Measurements from ENCODE around the gene NEUROD2.
A peak's percentile ranks its signal among the peaks of the same experiment; 100 is the strongest.

NEUROD2 gene

GRCh38 chr17:39634384-39634871, 26.7 kb upstream of the NEUROD2 start:
- peak; percentile 21 for DNase-seq

- no peak for DNase-seq
Measured at GRCh38 chr17:39633570-39634183, 26.0 kb upstream of the NEUROD2 start.

GRCh38 chr17:39632153-39632941, 24.6 kb upstream of the NEUROD2 start:
- DNase-seq, result no peak

GRCh38 chr17:39631403-39631802, 23.7 kb upstream of the NEUROD2 start:
- DNase-seq, result no peak

- no peak for DNase-seq
Measured at GRCh38 chr17:39629898-39630297, 22.2 kb upstream of the NEUROD2 start.

GRCh38 chr17:39629494-39629880, 21.8 kb upstream of the NEUROD2 start:
- no peak for DNase-seq

GRCh38 chr17:39628655-39629493, 21.2 kb upstream of the NEUROD2 start:
- DNase-seq, result no peak

GRCh38 chr17:39627712-39628516, 20.2 kb upstream of the NEUROD2 start:
- no peak for DNase-seq

- no peak for DNase-seq
Measured at GRCh38 chr17:39627047-39627711, 19.5 kb upstream of the NEUROD2 start.

GRCh38 chr17:39626171-39627046, 18.7 kb upstream of the NEUROD2 start, which contains the start of gene PPP1R1B:
Gene PPP1R1B (plus strand): TSS chr17:39626952. CDS start chr17:39627393, 441 bp downstream.
- no peak for DNase-seq

- no peak for DNase-seq
Measured at GRCh38 chr17:39625198-39625785, 17.6 kb upstream of the NEUROD2 start.

- DNase-seq, result no peak
Measured at GRCh38 chr17:39624313-39624712, 16.6 kb upstream of the NEUROD2 start.

- DNase-seq, result peak; percentile 90
Measured at GRCh38 chr17:39623356-39623950, 15.7 kb upstream of the NEUROD2 start.

GRCh38 chr17:39622380-39623006, 14.8 kb upstream of the NEUROD2 start:
- DNase-seq, result peak; percentile 39

- peak; percentile 89 for DNase-seq
Measured at GRCh38 chr17:39621523-39622379, 14.0 kb upstream of the NEUROD2 start.

- DNase-seq, result no peak
Measured at GRCh38 chr17:39619786-39620101, 12.0 kb upstream of the NEUROD2 start.

- no peak for DNase-seq
Measured at GRCh38 chr17:39618956-39619785, 11.5 kb upstream of the NEUROD2 start.
